AG04449 (cell line): ENCODE data around the gene CORO6.
A peak's percentile ranks its signal among the peaks of the same experiment; 100 is the strongest.

ENCODE experiments used
- CTCF ChIA-PET: fragments of 350-600 bp; formaldehyde crosslinking; extraction: SDS; loops from one replicate; lab custom pipeline; 2021; ENCODE audit warnings: antibody characterized with exemption; lab: Yijun Ruan, JAX
- POLR2A ChIA-PET: fragments of 400-600, 350-600 bp; formaldehyde crosslinking; extraction: SDS; loops from one replicate; lab custom pipeline; 2020; ENCODE audit warnings: antibody characterized with exemption, inconsistent platforms; lab: Yijun Ruan, JAX
- DNase-seq: peaks from one replicate; pipeline ENCODE4 v3.0.0-alpha.2; 2010; ENCODE audit warnings: low read depth, low spot score
- H3K4me3 ChIP-seq: 2 replicates; pipeline ENCODE4 v1.5.1; 2011; ENCODE audit warnings: low read depth, mild to moderate bottlenecking, control low read depth, low read length
- CTCF ChIP-seq: IDR thresholded peaks from one replicate; pipeline ENCODE4 v1.5.1; 2011; ENCODE audit warnings: mild to moderate bottlenecking, moderate library complexity, low read length, control low read depth, inconsistent platforms; ENCODE audit not compliant: insufficient read depth; ENCODE audit errors: missing control alignments

Gene CORO6

GRCh38 chr17:29593591-29594518, 28.9 kb downstream of the CORO6 start:
- peak; percentile 32 for TF ChIP-seq CTCF
- CTCF ChIA-PET = interaction anchor here (1.0 to 5.0 kb wide), 9 partner anchors 11 to 499 kb away, joined by 4 to 103 read pairs (median 16); no protein-coding TSS in a partner anchor
- no peak for DNase-seq
- peak overlapping the region; percentile 63 for H3K4me3 ChIP-seq
- POLR2A ChIA-PET = no interaction called here

- ChIA-PET CTCF (interaction anchor here (0.9 to 5.0 kb wide), 22 partner anchors 8 to 500 kb away, joined by 3 to 103 read pairs (median 7); partner anchors contain the start of gene ABHD15), POLR2A (no interaction called here)
- H3K4me3 ChIP-seq = peak within 1 kb of the TSS; percentile 63
- DNase-seq = no peak
- TF ChIP-seq CTCF = no peak
Observed at GRCh38 chr17:29592850-29593551, 29.7 kb downstream of the CORO6 start, which contains the start of gene ANKRD13B. Gene ANKRD13B, plus strand, starts transcription at chr17:29593132. Its CDS starts 490 bp downstream, at chr17:29593622.

GRCh38 chr17:29591737-29592608, 30.7 kb downstream of the CORO6 start:
- TF ChIP-seq CTCF = peak; percentile 99
- ChIA-PET CTCF (interaction anchor here (0.6 to 5.0 kb wide), 22 partner anchors 9 to 501 kb away, joined by 3 to 103 read pairs (median 6); partner anchors contain the start of genes ABHD15 and SSH2), POLR2A (interaction anchor here (0.5 to 1.0 kb wide), 2 partner anchors 22 to 297 kb away, joined by 3 read pairs; no protein-coding TSS in a partner anchor)
- DNase-seq = no peak
- H3K4me3 ChIP-seq = peak overlapping the region; percentile 59

- no peak for TF ChIP-seq CTCF
- peak overlapping the region; percentile 59 for H3K4me3 ChIP-seq
- POLR2A ChIA-PET = interaction anchor here (0.5 to 1.0 kb wide), 2 partner anchors 22 to 297 kb away, joined by 3 read pairs; no protein-coding TSS in a partner anchor
- CTCF ChIA-PET = interaction anchor here (0.7 to 5.0 kb wide), 18 partner anchors 9 to 501 kb away, joined by 3 to 103 read pairs (median 10); partner anchors contain the start of gene ABHD15
- DNase-seq = no peak
Observed at GRCh38 chr17:29591146-29591736, 31.5 kb downstream of the CORO6 start.

GRCh38 chr17:29590411-29591145, 32.1 kb downstream of the CORO6 start:
- no peak for DNase-seq
- CTCF ChIA-PET = interaction anchor here (0.7 to 5.0 kb wide), 13 partner anchors 10 to 498 kb away, joined by 3 to 103 read pairs (median 10); partner anchors contain the start of gene ABHD15
- POLR2A ChIA-PET = interaction anchor here (1.0 kb wide), 1 partner anchor 21 kb away, joined by 3 read pairs; no protein-coding TSS in a partner anchor
- H3K4me3 ChIP-seq = peak overlapping the region; percentile 59
- TF ChIP-seq CTCF = no peak
